ENCODE measurements around the gene FIBCD1. TPM values are rescaled to one million over a fixed set of nuclear protein-coding genes. Genes with fewer than 3 reads are reported as not detected.

FIBCD1 gene
- total RNA-seq, 1 donor from 2014 or later = 0.53 TPM

GRCh38 chr9:130900701-130901497, 38.1 kb downstream of the FIBCD1 start:
- Mint-ChIP-seq H3K27me3 (peaks cover 4% of the 10 kb centered on the region), H3K36me3 (no peaks in the 10 kb centered on the region), H3K4me1 (ENCODE audit: unreplicated experiment) (no peaks in the 10 kb centered on the region), H3K4me3 (no peak overlapping the region), H3K27ac (no peak overlapping the region), H3K9me3 (no peaks in the 10 kb centered on the region)
- TF ChIP-seq CTCF (conservative IDR thresholded peaks at IDR 0.05) = no peak
- DNase-seq (ENCODE audit: extremely low spot score, unreplicated experiment) = no peak

GRCh38 chr9:130899051-130899748, 39.8 kb downstream of the FIBCD1 start:
- no peak for TF ChIP-seq CTCF (conservative IDR thresholded peaks at IDR 0.05)

GRCh38 chr9:130898552-130898852, 40.5 kb downstream of the FIBCD1 start:
- Mint-ChIP-seq H3K27me3 (peaks cover 4% of the 10 kb centered on the region), H3K27ac (no peak overlapping the region), H3K4me1 (ENCODE audit: unreplicated experiment) (no peaks in the 10 kb centered on the region), H3K36me3 (no peaks in the 10 kb centered on the region), H3K9me3 (no peaks in the 10 kb centered on the region), H3K4me3 (no peak overlapping the region)
- DNase-seq (ENCODE audit: extremely low spot score, unreplicated experiment) = no peak
- TF ChIP-seq CTCF (conservative IDR thresholded peaks at IDR 0.05) = no peak

More at GRCh38 chr9:130899051-130899748, 39.8 kb downstream of the FIBCD1 start:
- H3K27me3 Mint-ChIP-seq = peaks cover 4% of the 10 kb centered on the region
- no peak overlapping the region for H3K4me3 Mint-ChIP-seq
- H3K4me1 Mint-ChIP-seq (ENCODE audit: unreplicated experiment) = no peaks in the 10 kb centered on the region
- H3K36me3 Mint-ChIP-seq = no peaks in the 10 kb centered on the region
- H3K27ac Mint-ChIP-seq = no peak overlapping the region
- H3K9me3 Mint-ChIP-seq = no peaks in the 10 kb centered on the region
- DNase-seq (ENCODE audit: extremely low spot score, unreplicated experiment) = no peak

GRCh38 chr9:130897848-130898551, 41.0 kb downstream of the FIBCD1 start:
- no peak for DNase-seq (ENCODE audit: extremely low spot score, unreplicated experiment)
- H3K27me3 Mint-ChIP-seq = peaks cover 4% of the 10 kb centered on the region
- no peak overlapping the region for H3K27ac Mint-ChIP-seq
- no peaks in the 10 kb centered on the region for H3K36me3 Mint-ChIP-seq
- TF ChIP-seq CTCF (conservative IDR thresholded peaks at IDR 0.05) = no peak
- H3K4me3 Mint-ChIP-seq = no peak overlapping the region
- no peaks in the 10 kb centered on the region for H3K9me3 Mint-ChIP-seq
- peaks cover 2% of the 10 kb centered on the region for H3K4me1 Mint-ChIP-seq (ENCODE audit: unreplicated experiment)

GRCh38 chr9:130897105-130897751, 41.8 kb downstream of the FIBCD1 start:
- H3K36me3 Mint-ChIP-seq = no peaks in the 10 kb centered on the region
- H3K27ac Mint-ChIP-seq = no peak overlapping the region
- peaks cover 4% of the 10 kb centered on the region for H3K4me1 Mint-ChIP-seq (ENCODE audit: unreplicated experiment)
- H3K9me3 Mint-ChIP-seq = no peaks in the 10 kb centered on the region
- no peak for TF ChIP-seq CTCF (conservative IDR thresholded peaks at IDR 0.05)
- DNase-seq (ENCODE audit: extremely low spot score, unreplicated experiment) = no peak
- peaks cover 4% of the 10 kb centered on the region for H3K27me3 Mint-ChIP-seq
- H3K4me3 Mint-ChIP-seq = no peak overlapping the region
